ENCODE measurements around the gene CABCOCO1.

DNA sequence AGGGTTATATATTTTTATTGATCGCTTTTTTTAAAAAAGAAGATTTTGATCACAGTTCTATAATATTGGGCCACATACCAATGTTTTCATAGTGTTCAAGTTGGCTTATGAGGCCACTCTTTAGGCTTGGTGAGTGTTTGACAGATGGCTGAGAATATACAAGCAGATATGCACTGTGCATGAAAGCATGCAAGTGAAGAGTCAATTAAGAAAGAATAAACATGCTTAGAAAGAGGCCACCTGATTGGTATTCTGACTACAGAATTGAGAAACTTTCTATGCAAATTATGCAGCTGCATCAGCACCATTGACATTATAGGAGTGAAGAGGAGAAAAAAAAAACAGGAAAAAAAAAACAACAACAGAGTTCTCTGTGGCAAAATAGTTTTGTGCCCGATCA, 39.9 kb downstream of the CABCOCO1 start:
- TF ChIP-seq, protein P1, sequence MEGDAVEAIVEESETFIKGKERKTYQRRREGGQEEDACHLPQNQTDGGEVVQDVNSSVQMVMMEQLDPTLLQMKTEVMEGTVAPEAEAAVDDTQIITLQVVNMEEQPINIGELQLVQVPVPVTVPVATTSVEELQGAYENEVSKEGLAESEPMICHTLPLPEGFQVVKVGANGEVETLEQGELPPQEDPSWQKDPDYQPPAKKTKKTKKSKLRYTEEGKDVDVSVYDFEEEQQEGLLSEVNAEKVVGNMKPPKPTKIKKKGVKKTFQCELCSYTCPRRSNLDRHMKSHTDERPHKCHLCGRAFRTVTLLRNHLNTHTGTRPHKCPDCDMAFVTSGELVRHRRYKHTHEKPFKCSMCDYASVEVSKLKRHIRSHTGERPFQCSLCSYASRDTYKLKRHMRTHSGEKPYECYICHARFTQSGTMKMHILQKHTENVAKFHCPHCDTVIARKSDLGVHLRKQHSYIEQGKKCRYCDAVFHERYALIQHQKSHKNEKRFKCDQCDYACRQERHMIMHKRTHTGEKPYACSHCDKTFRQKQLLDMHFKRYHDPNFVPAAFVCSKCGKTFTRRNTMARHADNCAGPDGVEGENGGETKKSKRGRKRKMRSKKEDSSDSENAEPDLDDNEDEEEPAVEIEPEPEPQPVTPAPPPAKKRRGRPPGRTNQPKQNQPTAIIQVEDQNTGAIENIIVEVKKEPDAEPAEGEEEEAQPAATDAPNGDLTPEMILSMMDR (IDR thresholded peaks at IDR 0.05): no peak
- no peak for TF ChIP-seq EZH2 (IDR thresholded peaks at IDR 0.05)

All from neural progenitor cell (in vitro differentiated cells).